ENCODE data around the gene TMC5. TPM values are rescaled to one million over a fixed set of nuclear protein-coding genes. Genes with fewer than 3 reads are reported as not detected.

TMC5 gene
- polyA plus RNA-seq, 1 experiment: not detected

GRCh38 chr16:19450186-19450585 lies 32.5 kb downstream of the TMC5 start:
- no peak overlapping the region for H3K4me3 ChIP-seq (ENCODE audit: low read depth, low read length)
- no peaks in the 10 kb centered on the region for H3K9me3 ChIP-seq (ENCODE audit: control insufficient read depth, insufficient read depth, low read length)
- ChIA-PET CTCF (no interaction called here), POLR2A (no interaction called here)
- no peak overlapping the region for H3K27ac ChIP-seq (ENCODE audit: low read depth, low read length)
- DNase-seq (ENCODE audit: low read depth, low spot score): no peak
- no peak for TF ChIP-seq CTCF (IDR thresholded peaks at IDR 0.05; ENCODE audit: low read depth, low read length)
- no peaks in the 10 kb centered on the region for H3K27me3 ChIP-seq (ENCODE audit: control insufficient read depth, insufficient read depth, low read length)

GRCh38 chr16:19458722-19459379 lies 41.2 kb downstream of the TMC5 start:
- ChIA-PET POLR2A (no interaction called here), CTCF (no interaction called here)
- Histone ChIP-seq H3K27me3 (ENCODE audit: control insufficient read depth, insufficient read depth, low read length) (no peaks in the 10 kb centered on the region), H3K27ac (ENCODE audit: low read depth, low read length) (no peak overlapping the region), H3K9me3 (ENCODE audit: control insufficient read depth, insufficient read depth, low read length) (no peaks in the 10 kb centered on the region), H3K4me3 (ENCODE audit: low read depth, low read length) (no peak overlapping the region)
- no peak for DNase-seq (ENCODE audit: low read depth, low spot score)
- no peak for TF ChIP-seq CTCF (IDR thresholded peaks at IDR 0.05; ENCODE audit: low read depth, low read length)

GRCh38 chr16:19460397-19460796 lies 42.7 kb downstream of the TMC5 start:
- CTCF ChIA-PET: interaction anchor here (0.7 kb wide), 2 partner anchors 80 to 467 kb away, joined by 3 read pairs; no protein-coding TSS in a partner anchor
- H3K27me3 ChIP-seq (ENCODE audit: control insufficient read depth, insufficient read depth, low read length): no peaks in the 10 kb centered on the region
- TF ChIP-seq CTCF (IDR thresholded peaks at IDR 0.05; ENCODE audit: low read depth, low read length): no peak
- H3K9me3 ChIP-seq (ENCODE audit: control insufficient read depth, insufficient read depth, low read length): no peaks in the 10 kb centered on the region
- DNase-seq (ENCODE audit: low read depth, low spot score): no peak
- POLR2A ChIA-PET: no interaction called here
- H3K4me3 ChIP-seq (ENCODE audit: low read depth, low read length): no peak overlapping the region
- no peak overlapping the region for H3K27ac ChIP-seq (ENCODE audit: low read depth, low read length)

GRCh38 chr16:19463468-19464315 lies 46.0 kb downstream of the TMC5 start:
- CTCF ChIA-PET: no interaction called here
- Histone ChIP-seq H3K27me3 (ENCODE audit: control insufficient read depth, insufficient read depth, low read length) (peaks cover 2% of the 10 kb centered on the region), H3K27ac (ENCODE audit: low read depth, low read length) (no peak overlapping the region), H3K9me3 (ENCODE audit: control insufficient read depth, insufficient read depth, low read length) (no peaks in the 10 kb centered on the region), H3K4me3 (ENCODE audit: low read depth, low read length) (no peak overlapping the region)
- POLR2A ChIA-PET: no interaction called here
- TF ChIP-seq CTCF (IDR thresholded peaks at IDR 0.05; ENCODE audit: low read depth, low read length): no peak
- DNase-seq (ENCODE audit: low read depth, low spot score): no peak

GRCh38 chr16:19468300-19468699 lies 50.6 kb downstream of the TMC5 start:
- no peak overlapping the region for H3K4me3 ChIP-seq (ENCODE audit: low read depth, low read length)
- ChIA-PET POLR2A (no interaction called here), CTCF (no interaction called here)
- H3K9me3 ChIP-seq (ENCODE audit: control insufficient read depth, insufficient read depth, low read length): no peaks in the 10 kb centered on the region
- no peak for TF ChIP-seq CTCF (IDR thresholded peaks at IDR 0.05; ENCODE audit: low read depth, low read length)
- DNase-seq (ENCODE audit: low read depth, low spot score): no peak
- H3K27me3 ChIP-seq (ENCODE audit: control insufficient read depth, insufficient read depth, low read length): peaks cover 2% of the 10 kb centered on the region
- no peak overlapping the region for H3K27ac ChIP-seq (ENCODE audit: low read depth, low read length)

Data from AG04450 (cell line).